ENCODE measurements around the gene NLRP3. TPM values are rescaled to one million over a fixed set of nuclear protein-coding genes. Genes with fewer than 3 reads are reported as not detected.

Gene NLRP3
- total and polyA plus RNA-seq, 9 of the 15 experiments (the other 6 are each of a cell fraction or from before 2014, with no cell fraction given) = not detected

- TF ChIP-seq, protein P1, sequence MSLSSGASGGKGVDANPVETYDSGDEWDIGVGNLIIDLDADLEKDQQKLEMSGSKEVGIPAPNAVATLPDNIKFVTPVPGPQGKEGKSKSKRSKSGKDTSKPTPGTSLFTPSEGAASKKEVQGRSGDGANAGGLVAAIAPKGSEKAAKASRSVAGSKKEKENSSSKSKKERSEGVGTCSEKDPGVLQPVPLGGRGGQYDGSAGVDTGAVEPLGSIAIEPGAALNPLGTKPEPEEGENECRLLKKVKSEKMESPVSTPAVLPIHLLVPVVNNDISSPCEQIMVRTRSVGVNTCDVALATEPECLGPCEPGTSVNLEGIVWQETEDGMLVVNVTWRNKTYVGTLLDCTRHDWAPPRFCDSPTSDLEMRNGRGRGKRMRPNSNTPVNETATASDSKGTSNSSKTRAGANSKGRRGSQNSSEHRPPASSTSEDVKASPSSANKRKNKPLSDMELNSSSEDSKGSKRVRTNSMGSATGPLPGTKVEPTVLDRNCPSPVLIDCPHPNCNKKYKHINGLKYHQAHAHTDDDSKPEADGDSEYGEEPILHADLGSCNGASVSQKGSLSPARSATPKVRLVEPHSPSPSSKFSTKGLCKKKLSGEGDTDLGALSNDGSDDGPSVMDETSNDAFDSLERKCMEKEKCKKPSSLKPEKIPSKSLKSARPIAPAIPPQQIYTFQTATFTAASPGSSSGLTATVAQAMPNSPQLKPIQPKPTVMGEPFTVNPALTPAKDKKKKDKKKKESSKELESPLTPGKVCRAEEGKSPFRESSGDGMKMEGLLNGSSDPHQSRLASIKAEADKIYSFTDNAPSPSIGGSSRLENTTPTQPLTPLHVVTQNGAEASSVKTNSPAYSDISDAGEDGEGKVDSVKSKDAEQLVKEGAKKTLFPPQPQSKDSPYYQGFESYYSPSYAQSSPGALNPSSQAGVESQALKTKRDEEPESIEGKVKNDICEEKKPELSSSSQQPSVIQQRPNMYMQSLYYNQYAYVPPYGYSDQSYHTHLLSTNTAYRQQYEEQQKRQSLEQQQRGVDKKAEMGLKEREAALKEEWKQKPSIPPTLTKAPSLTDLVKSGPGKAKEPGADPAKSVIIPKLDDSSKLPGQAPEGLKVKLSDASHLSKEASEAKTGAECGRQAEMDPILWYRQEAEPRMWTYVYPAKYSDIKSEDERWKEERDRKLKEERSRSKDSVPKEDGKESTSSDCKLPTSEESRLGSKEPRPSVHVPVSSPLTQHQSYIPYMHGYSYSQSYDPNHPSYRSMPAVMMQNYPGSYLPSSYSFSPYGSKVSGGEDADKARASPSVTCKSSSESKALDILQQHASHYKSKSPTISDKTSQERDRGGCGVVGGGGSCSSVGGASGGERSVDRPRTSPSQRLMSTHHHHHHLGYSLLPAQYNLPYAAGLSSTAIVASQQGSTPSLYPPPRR (CRISPR knock-in tag; IDR thresholded peaks at IDR 0.05; ENCODE audit: borderline replicate concordance) = no peak
- TF ChIP-seq MTA2 (IDR thresholded peaks at IDR 0.05; ENCODE audit: low read depth) (no peak), RNF2 (IDR thresholded peaks at IDR 0.05) (no peak), ZNF263 (CRISPR knock-in tag; IDR thresholded peaks at IDR 0.05; ENCODE audit: borderline replicate concordance) (no peak), HNRNPL (IDR thresholded peaks at IDR 0.05; ENCODE audit: low read depth, low read length) (no peak), ATF2 (CRISPR knock-in tag; IDR thresholded peaks at IDR 0.05) (no peak), DPF2 (IDR thresholded peaks at IDR 0.05) (peak; percentile 29), PHF8 (IDR thresholded peaks at IDR 0.05; ENCODE audit: borderline replicate concordance, low read length) (peak; percentile 33; the same call in 1 of the 2 replicates), ZC3H8 (IDR thresholded peaks at IDR 0.05) (no peak), YY1 (IDR thresholded peaks at IDR 0.05; ENCODE audit: borderline replicate concordance in 1 of 3, control insufficient read depth in 1 of 3, extremely low read depth in 1 of 3, insufficient read depth in 3 of 3, insufficient read length in 1 of 3, insufficient replicate concordance in 2 of 3, low read depth in 1 of 3, low read length in 2 of 3) (peak in 1 of 3 experiments; percentile 51), ZNF224 (CRISPR knock-in tag; IDR thresholded peaks at IDR 0.05) (no peak), ZFX (CRISPR knock-in tag; IDR thresholded peaks at IDR 0.05) (no peak), ZNF41 (CRISPR knock-in tag; conservative IDR thresholded peaks at IDR 0.05) (no peak), ZFP36 (IDR thresholded peaks at IDR 0.05; ENCODE audit: low read depth, low read length, partially characterized antibody) (no peak), ZNF589 (CRISPR knock-in tag; IDR thresholded peaks at IDR 0.05; ENCODE audit: low read depth) (peak; percentile 82; the same call in 1 of the 2 replicates), RBM22 (IDR thresholded peaks at IDR 0.05; ENCODE audit: low read depth, low read length, poor library complexity, severe bottlenecking) (no peak), TFAM (CRISPR knock-in tag; conservative IDR thresholded peaks at IDR 0.05) (no peak), STAT5A (IDR thresholded peaks at IDR 0.05; ENCODE audit: borderline replicate concordance, low read length) (no peak), RB1 (IDR thresholded peaks at IDR 0.05; ENCODE audit: low read depth) (0 out of 2 replicates have a peak, but pooled peaks have one; percentile 17), SIN3A (IDR thresholded peaks at IDR 0.05; ENCODE audit: borderline replicate concordance in 2 of 2, control insufficient read depth in 1 of 2, low read depth in 2 of 2, low read length in 2 of 2) (0 out of 4 replicates have a peak, but pooled peaks of 1 of the 2 experiments have one; percentile 59), RBBP5 (IDR thresholded peaks at IDR 0.05; ENCODE audit: borderline replicate concordance, insufficient read depth, low read length, poor library complexity, severe bottlenecking) (no peak)
- TF ChIP-seq, protein P2, sequence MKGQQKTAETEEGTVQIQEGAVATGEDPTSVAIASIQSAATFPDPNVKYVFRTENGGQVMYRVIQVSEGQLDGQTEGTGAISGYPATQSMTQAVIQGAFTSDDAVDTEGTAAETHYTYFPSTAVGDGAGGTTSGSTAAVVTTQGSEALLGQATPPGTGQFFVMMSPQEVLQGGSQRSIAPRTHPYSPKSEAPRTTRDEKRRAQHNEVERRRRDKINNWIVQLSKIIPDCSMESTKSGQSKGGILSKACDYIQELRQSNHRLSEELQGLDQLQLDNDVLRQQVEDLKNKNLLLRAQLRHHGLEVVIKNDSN (CRISPR knock-in tag; IDR thresholded peaks at IDR 0.05) = no peak
These were observed 55.6 kb downstream of the NLRP3 start (continued) for GRCh38 chr1:247471445-247472016.

Data from K562 (cell line).